Ovary (tissue), 9 donors: ENCODE measurements around the gene TMF1. TPM values are rescaled to one million over a fixed set of nuclear protein-coding genes. Genes with fewer than 3 reads are reported as not detected.
A peak's percentile ranks its signal among the peaks of the same experiment; 100 is the strongest.

ENCODE experiments used
- DNase-seq, 5 donors: peaks; one replicate each; pipeline ENCODE4 v3.0.0-alpha.2; 2019 to 2020
- H3K27ac ChIP-seq, 2 donors: fragments of 200-600 bp; one replicate each; pipeline versions ENCODE4 v1.5.1 to v1.8.0; 2019 to 2022
- H3K27me3 ChIP-seq: fragments of 200-600 bp; one replicate; pipeline ENCODE4 v1.8.0; 2022
- H3K36me3 ChIP-seq: fragments of 200-600 bp; sonication (generic); one replicate; pipeline ENCODE4 v1.5.1; 2019
- H3K4me1 ChIP-seq: one replicate; pipeline ENCODE4 v1.8.1; 2013; ENCODE audit warnings: mild to moderate bottlenecking, moderate library complexity; ENCODE audit not compliant: insufficient read depth
- H3K4me3 ChIP-seq: fragments of 200-600 bp; sonication (generic); one replicate; pipeline ENCODE4 v1.5.1; 2017
- H3K9me3 ChIP-seq, 2 donors: fragments of 200-600 bp in 1 of 2; sonication (generic) in 1 of 2; one replicate each; pipeline versions ENCODE4 v1.5.1 to v1.8.1; 2013 to 2019; ENCODE audit warnings: mild to moderate bottlenecking in 1 of 2, moderate library complexity in 1 of 2
- CTCF ChIP-seq, 3 donors: fragments of 450-650 bp in 2 of 3; fragments of 200-600 bp in 1 of 3; IDR thresholded peaks; one replicate each; pipeline versions ENCODE4 v1.5.1 to v1.8.0; 2016 to 2022; ENCODE audit warnings: antibody characterized with exemption in 3 of 3, mild to moderate bottlenecking in 1 of 3
- EP300 ChIP-seq: sonication (generic); formaldehyde crosslinking; IDR thresholded peaks from one replicate; pipeline ENCODE4 v1.6.1; 2017; ENCODE audit warnings: antibody characterized with exemption
- POLR2A ChIP-seq: fragments of 450-650 bp; IDR thresholded peaks from one replicate; pipeline ENCODE4 v1.6.1; 2017; ENCODE audit warnings: antibody characterized with exemption, mild to moderate bottlenecking, moderate library complexity
- WGBS, 3 donors: extraction: QIAGEN DNeasy Blood & Tissue Kit in 1 of 3; methylation state at CpG; one replicate each; pipeline versions ENCODE4 v1.1.5 to v1.1.7; 2013 to 2017; 5-methylcytosine and 5-hydroxymethylcytosine counted together
- intact Hi-C, 4 donors: fragments of 100-400 bp; cut with DNase I; formaldehyde crosslinking; loops; one replicate each; pipeline versions ENCODE4 v1.11.0 to v1.15.1; 2022 to 2023
- polyA plus RNA-seq, 2 donors: library from polyadenylated mRNA; stranded (reverse); fragments of 200-250 nt in 1 of 2; fragments of 350-450 nt in 1 of 2; fragmentation: Illumina TruSeq in 1 of 2; extraction: RNeasy Lipid Tissue Mini Kit (QIAGEN cat#74804) in 1 of 2; gene quantifications; one replicate each; pipeline ENCODE4 v1.2.3, GENCODE V29; 2013 to 2014
- total RNA-seq, 7 donors: library from RNA; depleted of rRNA in 2 of 7; stranded (reverse); fragments of >200 nt in 2 of 7; fragmentation: NEBNext Ultra II Directional in 3 of 7; extraction: Animal tissue kit (Norgen Biotek cat#: 25700) in 3 of 7; gene quantifications; one replicate each; pipeline versions ENCODE4 v1.1.0 to v1.2.4, GENCODE V29; 2016 to 2023
- donor health status: DM: no; HTN: no; CAD: no; lungs with moderate emphysema.
- donor health status: DM: no; HTN: no; CAD: no.
- donor health status: Bipolar disorder and iron deficiency.
- donor health status: DM: yes; HTN: yes; CAD: no.
- donor health status: DM: no; HTN: no; CAD: no.
- donor health status: DM: yes; HTN: yes; CAD: no.

Gene TMF1
- total and polyA plus RNA-seq, 9 donors = 10.7 to 36.4 (median 28.3) TPM

GRCh38 chr3:69081583-69082262 lies 29.6 kb upstream of the TMF1 start:
- Histone ChIP-seq H3K9me3 (no peaks in the 10 kb centered on the region), H3K4me3 (no peak overlapping the region), H3K27me3 (no peaks in the 10 kb centered on the region), H3K36me3 (no peaks in the 10 kb centered on the region), H3K4me1 (peaks cover 13% of the 10 kb centered on the region), H3K27ac (no peak overlapping the region)
- no peak for DNase-seq
- intact Hi-C loops = no loop called here
- TF ChIP-seq CTCF (IDR thresholded peaks at IDR 0.05) (no peak), EP300 (no peak), POLR2A (no peak)
- WGBS, 3 donors = 75 to 91% (median 78%) methylated on average over 5 of the region's 5 CpGs

GRCh38 chr3:69080233-69080920 lies 28.2 kb upstream of the TMF1 start, which contains the start of gene UBA3:
Gene UBA3 (minus strand): TSS chr3:69080365. CDS start chr3:69080353, 12 bp downstream.
- H3K4me1 ChIP-seq = peaks cover 9% of the 10 kb centered on the region
- intact Hi-C loops = no loop called here

GRCh38 chr3:69079269-69080159 lies 27.4 kb upstream of the TMF1 start:
- peaks cover 9% of the 10 kb centered on the region for H3K4me1 ChIP-seq
- H3K36me3 ChIP-seq = no peaks in the 10 kb centered on the region
- TF ChIP-seq EP300 (no peak), POLR2A (no peak), CTCF (IDR thresholded peaks at IDR 0.05) (no peak)
- WGBS, 3 donors = 1 to 3% (median 2%) methylated on average over 24 to 29 of the region's 29 CpGs
- H3K27me3 ChIP-seq = no peaks in the 10 kb centered on the region
- no peaks in the 10 kb centered on the region for H3K9me3 ChIP-seq
- DNase-seq = peak in 3 of 5 donors; percentile 45 to 57 (median 52)
- H3K27ac ChIP-seq = peak overlapping the region; percentile 60 to 66
- intact Hi-C loops = no loop called here
- H3K4me3 ChIP-seq = peak overlapping the region; percentile 92

More at GRCh38 chr3:69080233-69080920, 28.2 kb upstream of the TMF1 start, which contains the start of gene UBA3:
- Histone ChIP-seq H3K36me3 (no peaks in the 10 kb centered on the region), H3K27me3 (no peaks in the 10 kb centered on the region), H3K27ac (peak within 1 kb of the TSS; percentile 60 to 66), H3K9me3 (no peaks in the 10 kb centered on the region), H3K4me3 (peak within 1 kb of the TSS; percentile 92)
- 1% methylated on average over 24 to 37 of the region's 37 CpGs for WGBS, 3 donors
- TF ChIP-seq POLR2A (no peak), CTCF (IDR thresholded peaks at IDR 0.05) (no peak), EP300 (no peak)
- DNase-seq = peak; percentile 89 to 92 (median 89)

- no peak for DNase-seq
Observed at GRCh38 chr3:69072928-69073327, 20.8 kb upstream of the TMF1 start.

More at GRCh38 chr3:69072928-69073327, 20.8 kb upstream of the TMF1 start:
- WGBS, 3 donors = 93 to 97% (median 94%) methylated on average over 3 of the region's 3 CpGs
- peaks cover 2% of the 10 kb centered on the region for H3K4me1 ChIP-seq
- H3K9me3 ChIP-seq = no peaks in the 10 kb centered on the region
- no peaks in the 10 kb centered on the region for H3K36me3 ChIP-seq
- no peak overlapping the region for H3K4me3 ChIP-seq
- no peak for TF ChIP-seq CTCF (IDR thresholded peaks at IDR 0.05)
- TF ChIP-seq POLR2A = no peak
- TF ChIP-seq EP300 = no peak
- H3K27ac ChIP-seq = no peak overlapping the region
- H3K27me3 ChIP-seq = no peaks in the 10 kb centered on the region
- intact Hi-C loops = no loop called here
